Stomach (tissue), 9 donors: ENCODE results near the gene DNAJA1. TPM values are rescaled to one million over a fixed set of nuclear protein-coding genes. Genes with fewer than 3 reads are reported as not detected.
A peak's percentile ranks its signal among the peaks of the same experiment; 100 is the strongest.

Experiments
- DNase-seq, 2 donors: peaks; one replicate each; pipeline versions ENCODE4 v3.0.0 to v3.0.0-alpha.2; 2013 to 2019
- H3K27ac ChIP-seq, 5 donors: fragments of 200-600 bp in 4 of 5; sonication (generic) in 4 of 5; one replicate each; pipeline ENCODE4 v1.5.1; 2013 to 2019; ENCODE audit warnings: mild to moderate bottlenecking in 1 of 5, moderate library complexity in 1 of 5
- H3K27me3 ChIP-seq, 3 donors: fragments of 200-600 bp; sonication (generic); one replicate each; pipeline ENCODE4 v1.5.1; 2017 to 2019; ENCODE audit warnings: mixed run types in 1 of 3
- H3K36me3 ChIP-seq, 4 donors: fragments of 200-600 bp; sonication (generic); 1 replicate in 3 of 4; 2 replicates in 1 of 4; pipeline ENCODE4 v1.5.1; 2016 to 2019
- H3K4me1 ChIP-seq, 4 donors: fragments of 200-600 bp; sonication (generic); one replicate each; pipeline ENCODE4 v1.5.1; 2016 to 2019
- H3K4me3 ChIP-seq, 4 donors: fragments of 200-600 bp; sonication (generic) in 3 of 4; one replicate each; pipeline ENCODE4 v1.5.1; 2016 to 2019; ENCODE audit warnings: mild to moderate bottlenecking in 1 of 4
- H3K9me3 ChIP-seq, 4 donors: fragments of 200-600 bp; sonication (generic); one replicate each; pipeline ENCODE4 v1.5.1; 2016 to 2019
- EP300 ChIP-seq: sonication (generic); formaldehyde crosslinking; IDR thresholded peaks from one replicate; pipeline ENCODE4 v1.6.1; 2017; ENCODE audit warnings: antibody characterized with exemption
- POLR2A ChIP-seq, 4 donors: fragments of 450-650 bp; IDR thresholded peaks; one replicate each; pipeline ENCODE4 v1.6.1; 2016; ENCODE audit warnings: antibody characterized with exemption in 4 of 4, control low read depth in 2 of 4, mild to moderate bottlenecking in 1 of 4, moderate library complexity in 1 of 4
- POLR2AphosphoS5 ChIP-seq, 3 donors: sonication (generic); formaldehyde crosslinking; IDR thresholded peaks; one replicate each; pipeline ENCODE4 v1.6.1; 2016; ENCODE audit warnings: antibody characterized with exemption in 3 of 3
- WGBS, 5 donors: extraction: QIAGEN DNeasy Blood & Tissue Kit in 3 of 5; methylation state at CpG; one replicate each; pipeline versions ENCODE4 v1.1.5 to v1.1.7; 2013 to 2018; 5-methylcytosine and 5-hydroxymethylcytosine counted together
- intact Hi-C: fragments of 100-400 bp; cut with DNase I; formaldehyde crosslinking; loops from one replicate; pipeline ENCODE4 v1.15.1; 2023; ENCODE audit warnings: low total_unique reads
- polyA plus RNA-seq, 3 donors: library from polyadenylated mRNA; stranded (reverse); fragments of 200-250 nt; gene quantifications; one replicate each; pipeline ENCODE4 v1.2.3, GENCODE V29; 2013
- total RNA-seq, 5 donors: library from RNA; depleted of rRNA; stranded (reverse); fragments of >200 nt; gene quantifications; one replicate each; pipeline versions ENCODE4 v1.1.0 to v1.2.3, GENCODE V29; 2014 to 2016
- TF ChIP-seq, protein P1 (sequence below), 7 experiments: fragments of 450-650 bp in 4 of 7; fragments of 200-600 bp in 3 of 7; sonication (generic) in 3 of 7; IDR thresholded peaks; one replicate each; pipeline ENCODE4 v1.5.1; 2016 to 2019; ENCODE audit warnings: antibody characterized with exemption in 7 of 7, control low read depth in 2 of 7, mild to moderate bottlenecking in 1 of 7
- donor health status: healthy with polysubstance abuse.
- donor health status: Bipolar disorder and iron deficiency.
- donor health status: healthy.

DNAJA1 gene
- total and polyA plus RNA-seq, 8 donors, result 16.8 to 87.4 (median 39.3) TPM

DNA sequence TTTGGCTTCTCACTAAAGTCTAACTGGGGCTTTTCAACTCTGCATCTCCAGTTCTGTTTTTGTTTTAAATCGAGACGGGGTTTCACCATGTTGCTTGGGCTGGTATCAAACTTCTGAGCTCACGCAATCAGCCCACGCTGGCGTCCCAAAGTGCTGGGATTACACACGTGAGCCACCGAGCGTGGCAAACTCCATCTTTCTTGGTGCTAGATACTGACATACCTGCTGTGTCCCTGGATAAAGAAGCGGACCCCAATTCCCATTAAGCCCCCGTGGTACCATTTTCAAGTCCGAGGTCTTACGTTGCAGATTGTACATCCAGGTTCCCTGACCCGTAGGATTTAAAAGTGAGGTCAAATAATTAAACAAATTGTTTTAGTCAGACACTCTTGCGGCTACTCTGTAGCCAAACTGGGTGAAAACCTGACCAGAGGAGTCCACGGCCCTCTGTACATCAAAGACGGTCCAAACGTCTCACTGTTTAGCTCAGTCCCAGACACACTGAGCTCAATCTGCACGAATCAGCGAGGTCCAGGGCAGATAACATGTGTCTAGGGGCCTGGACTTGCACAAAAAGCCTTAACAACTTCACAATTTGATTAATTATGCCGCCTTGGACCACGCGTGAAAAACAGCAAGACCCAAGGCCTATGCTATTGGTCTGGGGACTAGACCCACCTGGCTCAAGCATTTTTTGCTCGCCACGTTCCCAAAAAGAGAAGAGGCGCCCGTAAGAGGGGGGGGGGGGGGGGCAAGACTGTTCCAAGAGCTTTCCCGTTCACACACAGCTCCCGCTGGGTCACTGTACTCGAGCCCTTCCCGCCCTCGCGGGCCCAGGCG, 727 bp upstream of the DNAJA1 start:
- TF ChIP-seq POLR2AphosphoS5 (IDR thresholded peaks at IDR 0.05), result no peak
- TF ChIP-seq, protein P1, sequence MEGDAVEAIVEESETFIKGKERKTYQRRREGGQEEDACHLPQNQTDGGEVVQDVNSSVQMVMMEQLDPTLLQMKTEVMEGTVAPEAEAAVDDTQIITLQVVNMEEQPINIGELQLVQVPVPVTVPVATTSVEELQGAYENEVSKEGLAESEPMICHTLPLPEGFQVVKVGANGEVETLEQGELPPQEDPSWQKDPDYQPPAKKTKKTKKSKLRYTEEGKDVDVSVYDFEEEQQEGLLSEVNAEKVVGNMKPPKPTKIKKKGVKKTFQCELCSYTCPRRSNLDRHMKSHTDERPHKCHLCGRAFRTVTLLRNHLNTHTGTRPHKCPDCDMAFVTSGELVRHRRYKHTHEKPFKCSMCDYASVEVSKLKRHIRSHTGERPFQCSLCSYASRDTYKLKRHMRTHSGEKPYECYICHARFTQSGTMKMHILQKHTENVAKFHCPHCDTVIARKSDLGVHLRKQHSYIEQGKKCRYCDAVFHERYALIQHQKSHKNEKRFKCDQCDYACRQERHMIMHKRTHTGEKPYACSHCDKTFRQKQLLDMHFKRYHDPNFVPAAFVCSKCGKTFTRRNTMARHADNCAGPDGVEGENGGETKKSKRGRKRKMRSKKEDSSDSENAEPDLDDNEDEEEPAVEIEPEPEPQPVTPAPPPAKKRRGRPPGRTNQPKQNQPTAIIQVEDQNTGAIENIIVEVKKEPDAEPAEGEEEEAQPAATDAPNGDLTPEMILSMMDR (IDR thresholded peaks at IDR 0.05), result no peak
- TF ChIP-seq EP300, result no peak
- no peak for TF ChIP-seq POLR2A (IDR thresholded peaks at IDR 0.05)
- H3K9me3 ChIP-seq, result no peaks in the 10 kb centered on the region
- peak in 1 of 2 donors; percentile 46 for DNase-seq
- WGBS, 5 donors, result 6 to 17% (median 13%) methylated on average over 26 to 33 of the region's 33 CpGs
- no peaks in the 10 kb centered on the region for H3K27me3 ChIP-seq
- H3K4me1 ChIP-seq, result peaks cover 47 to 63% (median 51%) of the 10 kb centered on the region in 4 donors
- intact Hi-C loops, result no loop called here
- H3K27ac ChIP-seq, result peak overlapping the region; percentile 98 to 100 (median 99)
- peak overlapping the region; percentile 79 to 95 (median 88) for H3K4me3 ChIP-seq
- peaks cover 0 to 40% (median 35%) of the 10 kb centered on the region in 4 donors for H3K36me3 ChIP-seq

DNA sequence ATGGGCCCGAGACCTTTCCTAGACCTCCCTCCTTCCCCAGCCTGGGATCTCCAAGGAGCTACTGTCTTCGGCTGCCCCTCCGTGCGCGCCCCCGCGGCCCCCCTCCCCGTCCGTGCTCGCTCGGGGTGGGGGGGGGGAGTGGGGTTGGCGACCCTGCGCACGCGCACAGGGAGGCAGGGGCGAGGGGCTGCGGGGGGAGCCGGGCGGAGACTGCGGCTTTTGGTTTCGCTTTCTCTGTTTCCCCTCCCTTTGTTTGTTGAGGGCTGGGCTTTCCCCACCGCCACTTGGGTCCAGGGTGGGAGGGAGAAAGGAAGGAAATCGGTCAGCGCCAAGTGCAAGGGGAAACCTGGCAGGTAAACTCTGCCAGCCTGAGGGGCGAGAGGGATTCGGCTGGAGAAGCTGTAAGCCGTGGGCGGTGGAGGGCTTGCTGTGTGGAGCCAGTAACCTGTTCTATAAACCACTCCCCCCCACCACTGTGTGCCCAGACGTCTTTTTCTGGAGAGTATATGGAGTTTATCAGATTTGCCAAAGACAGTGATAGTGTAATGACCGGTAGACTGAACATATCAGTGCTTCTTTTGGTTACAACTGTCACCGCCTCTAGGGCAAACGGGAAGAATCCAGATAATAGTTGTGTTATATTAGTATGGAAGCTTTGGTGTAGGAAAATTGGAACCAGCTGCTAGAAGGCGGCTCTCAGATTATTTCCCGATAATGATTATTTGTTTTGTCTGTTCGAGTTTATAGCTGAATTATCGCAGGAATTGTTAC, 684 bp downstream of the DNAJA1 start:
- H3K27ac ChIP-seq, result peak overlapping the region; percentile 98 to 100 (median 99)
- peak overlapping the region; percentile 79 to 95 (median 88) for H3K4me3 ChIP-seq
- H3K4me1 ChIP-seq, result peaks cover 49 to 74% (median 60%) of the 10 kb centered on the region in 4 donors
- TF ChIP-seq POLR2AphosphoS5 (IDR thresholded peaks at IDR 0.05) (no peak), EP300 (no peak), POLR2A (IDR thresholded peaks at IDR 0.05) (no peak)
- TF ChIP-seq, protein P1 (IDR thresholded peaks at IDR 0.05), result no peak
- H3K27me3 ChIP-seq, result no peaks in the 10 kb centered on the region
- peak; percentile 65 to 93 for DNase-seq
- WGBS, 5 donors, result 1 to 3% (median 1%) methylated on average over 17 to 36 of the region's 36 CpGs
- H3K9me3 ChIP-seq, result no peaks in the 10 kb centered on the region
- H3K36me3 ChIP-seq, result peaks cover under 1 to 43% (median 39%) of the 10 kb centered on the region in 4 donors
- intact Hi-C loops, result no loop called here

- 25 to 35% (median 29%) methylated on average over 4 of the region's 4 CpGs for WGBS, 5 donors
These were observed 4.2 kb downstream of the DNAJA1 start for GRCh38 chr9:33029231-33029786.

DNA sequence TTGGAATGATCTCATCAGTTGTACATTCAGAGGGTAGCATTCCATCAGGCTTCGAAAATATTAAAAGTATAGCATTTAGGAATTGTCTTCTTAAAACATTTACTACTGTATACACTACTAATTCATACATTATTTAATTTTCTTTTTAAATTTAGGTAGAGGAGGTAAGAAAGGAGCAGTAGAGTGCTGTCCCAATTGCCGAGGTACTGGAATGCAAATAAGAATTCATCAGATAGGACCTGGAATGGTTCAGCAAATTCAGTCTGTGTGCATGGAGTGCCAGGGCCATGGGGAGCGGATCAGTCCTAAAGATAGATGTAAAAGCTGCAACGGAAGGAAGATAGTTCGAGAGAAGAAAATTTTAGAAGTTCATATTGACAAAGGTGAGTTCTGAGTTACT, 5.2 kb downstream of the DNAJA1 start:
- Histone ChIP-seq H3K27ac (no peak overlapping the region), H3K4me3 (peak overlapping the region in 1 of 4 donors; percentile 0), H3K9me3 (no peaks in the 10 kb centered on the region), H3K27me3 (no peaks in the 10 kb centered on the region), H3K4me1 (peaks cover 44 to 71% (median 63%) of the 10 kb centered on the region in 4 donors), H3K36me3 (peaks cover 26 to 87% (median 80%) of the 10 kb centered on the region in 4 donors)
- TF ChIP-seq, protein P1 (IDR thresholded peaks at IDR 0.05), result no peak
- TF ChIP-seq POLR2AphosphoS5 (IDR thresholded peaks at IDR 0.05) (no peak), EP300 (no peak), POLR2A (IDR thresholded peaks at IDR 0.05) (no peak)
- DNase-seq, result no peak
- 82 to 84% (median 84%) methylated on average over 5 of the region's 5 CpGs for WGBS, 5 donors
- intact Hi-C loops, result no loop called here

More at GRCh38 chr9:33029231-33029786, 4.2 kb downstream of the DNAJA1 start:
- Histone ChIP-seq H3K27ac (peak overlapping the region in 2 of 5 donors; percentile 44 to 46), H3K9me3 (no peaks in the 10 kb centered on the region), H3K4me1 (peaks cover 46 to 74% (median 65%) of the 10 kb centered on the region in 4 donors), H3K27me3 (no peaks in the 10 kb centered on the region), H3K36me3 (peaks cover 17 to 77% (median 70%) of the 10 kb centered on the region in 4 donors), H3K4me3 (peak overlapping the region in 2 of 4 donors; percentile 17 to 33)
- no peak for DNase-seq
- TF ChIP-seq POLR2AphosphoS5 (IDR thresholded peaks at IDR 0.05), result peak in 1 of 3 donors; percentile 52
- TF ChIP-seq POLR2A (IDR thresholded peaks at IDR 0.05), result no peak
- intact Hi-C loops, result no loop called here
